ENCODE data around the gene ILK. TPM values are rescaled to one million over a fixed set of nuclear protein-coding genes. Genes with fewer than 3 reads are reported as not detected.

Gene ILK
- total RNA-seq, 1 experiment from 2014 or later, result 73.5 TPM

DNA sequence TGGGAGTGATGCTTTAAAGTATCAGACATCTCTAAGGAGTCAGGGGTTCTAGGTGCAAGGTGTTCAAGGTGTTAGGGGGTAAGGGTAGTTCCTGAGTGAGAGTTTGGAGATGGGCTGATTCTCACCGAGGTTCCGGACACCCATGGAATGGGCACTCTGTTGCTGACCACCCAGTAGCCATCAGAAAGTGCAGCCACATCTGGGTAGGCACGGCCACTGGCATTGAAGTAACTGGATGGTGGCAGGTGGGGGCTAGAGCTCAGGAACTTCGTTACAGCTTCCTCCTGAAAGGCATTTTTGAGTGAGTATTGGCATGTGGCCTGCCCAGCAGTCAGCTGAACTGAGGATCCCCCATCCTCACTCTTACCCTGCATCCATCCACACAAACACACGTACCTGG lies 11.5 kb downstream of the ILK start:
- Histone ChIP-seq H4K20me1 (ENCODE audit: insufficient read depth) (no peaks in the 10 kb centered on the region), H2AFZ (ENCODE audit: low read depth, low read length, poor library complexity, severe bottlenecking) (no peak overlapping the region), H3K79me2 (ENCODE audit: insufficient read depth, low read length) (peaks cover 28% of the 10 kb centered on the region), H3K9ac (ENCODE audit: low read length) (no peak overlapping the region), H3K4me2 (ENCODE audit: low read length) (no peak overlapping the region), H3K9me3 (ENCODE audit: control insufficient read depth in 1 of 2, insufficient read depth in 1 of 2, low read depth in 1 of 2, low read length in 2 of 2) (no peaks in the 10 kb centered on the region), H3K36me3 (ENCODE audit: control insufficient read depth in 1 of 2, insufficient read depth in 2 of 2, low read length in 2 of 2) (peaks cover 8 to 19% of the 10 kb centered on the region in 2 experiments; a peak in 3 of 4 replicates), H3K27ac (ENCODE audit: low read depth, low read length) (no peak overlapping the region), H3K9me2 (ENCODE audit: insufficient read depth) (no peaks in the 10 kb centered on the region), H3K4me3 (replicated peaks in 1 of 2; ENCODE audit: low read depth in 1 of 2, low read length in 2 of 2) (no peak overlapping the region), H3K4me1 (ENCODE audit: control insufficient read depth in 1 of 2, insufficient read depth in 2 of 2, low read length in 2 of 2) (peaks cover 12 to 39% of the 10 kb centered on the region in 2 experiments), H3K27me3 (ENCODE audit: insufficient read depth, low read length) (no peaks in the 10 kb centered on the region)
- ATAC-seq (no peak), DNase-seq (ENCODE audit: low read depth, low spot score) (no peak)
- TF ChIP-seq MAX (IDR thresholded peaks at IDR 0.05) (no peak), ELF1 (IDR thresholded peaks at IDR 0.05; ENCODE audit: borderline replicate concordance, low read depth) (no peak), FOSL1 (IDR thresholded peaks at IDR 0.05; ENCODE audit: low read depth) (no peak), POLR2AphosphoS5 (IDR thresholded peaks at IDR 0.05; ENCODE audit: low read depth, low read length) (no peak), POLR2A (IDR thresholded peaks at IDR 0.05; ENCODE audit: borderline replicate concordance, extremely low read depth, insufficient read depth, insufficient read length) (no peak)
- no TSS peak for BruUV-seq (replicated peaks)
- intact Hi-C loops (cut with micrococcal nuclease), result no loop called here
- ChIA-PET CTCF (no interaction called here), RAD21 (ENCODE audit: low non-redundant PET in 1 of 2, low total read pairs in 2 of 2, uncharacterized antibody in 2 of 2, unreplicated experiment in 2 of 2) (interaction anchor here in 1 of 2 experiments (0.5 kb wide), 1 partner anchor 684 kb away, joined by 3 read pairs; no protein-coding TSS in a partner anchor), POLR2A (no interaction called here)

DNA sequence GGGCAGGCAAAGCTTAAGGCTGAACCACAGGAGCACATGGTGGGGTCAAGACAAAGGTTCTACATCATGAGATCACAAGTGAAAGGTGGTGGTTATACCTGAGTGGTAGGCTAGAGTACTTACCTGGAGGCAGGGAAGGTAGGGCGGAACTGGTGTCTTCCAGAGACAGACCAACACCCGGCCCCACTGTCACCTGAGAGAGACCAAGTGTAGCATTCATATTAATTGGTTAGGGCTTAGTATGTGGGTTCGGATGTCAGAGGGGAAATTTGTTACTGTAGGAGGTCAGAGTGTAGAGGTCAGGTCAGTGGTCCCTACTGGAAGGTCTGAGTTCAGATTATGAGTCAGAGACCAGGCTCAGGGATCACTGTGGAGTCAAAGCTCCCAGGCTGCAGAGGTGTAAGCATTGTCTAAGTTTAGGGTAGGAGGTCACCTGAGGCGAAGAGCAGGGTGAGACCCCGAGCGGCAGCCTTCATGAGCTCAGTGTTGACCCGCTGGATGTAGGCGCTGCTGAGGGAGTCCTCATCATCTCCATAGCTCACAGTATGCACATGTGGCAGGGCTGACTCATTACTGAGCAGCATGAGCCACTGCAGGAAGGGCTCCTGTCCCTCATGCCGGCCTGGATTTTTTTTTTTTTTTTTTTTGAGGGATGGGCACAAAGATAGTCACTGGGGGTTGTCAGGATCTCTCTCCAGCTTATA lies 12.5 kb downstream of the ILK start:
- intact Hi-C loops (cut with micrococcal nuclease), result no loop called here
- Histone ChIP-seq H3K4me1 (ENCODE audit: control insufficient read depth in 1 of 2, insufficient read depth in 2 of 2, low read length in 2 of 2) (peaks cover 8 to 30% of the 10 kb centered on the region in 2 experiments), H3K9me3 (ENCODE audit: control insufficient read depth in 1 of 2, insufficient read depth in 1 of 2, low read depth in 1 of 2, low read length in 2 of 2) (no peaks in the 10 kb centered on the region), H3K27me3 (ENCODE audit: insufficient read depth, low read length) (no peaks in the 10 kb centered on the region), H2AFZ (ENCODE audit: low read depth, low read length, poor library complexity, severe bottlenecking) (no peak overlapping the region), H3K4me2 (ENCODE audit: low read length) (no peak overlapping the region), H3K27ac (ENCODE audit: low read depth, low read length) (no peak overlapping the region), H3K4me3 (replicated peaks in 1 of 2; ENCODE audit: low read depth in 1 of 2, low read length in 2 of 2) (no peak overlapping the region), H3K9ac (ENCODE audit: low read length) (no peak overlapping the region), H3K9me2 (ENCODE audit: insufficient read depth) (no peaks in the 10 kb centered on the region), H4K20me1 (ENCODE audit: insufficient read depth) (no peaks in the 10 kb centered on the region), H3K79me2 (ENCODE audit: insufficient read depth, low read length) (peaks cover 19% of the 10 kb centered on the region), H3K36me3 (ENCODE audit: control insufficient read depth in 1 of 2, insufficient read depth in 2 of 2, low read length in 2 of 2) (peaks cover 0 to 9% of the 10 kb centered on the region in 2 experiments; a peak in 1 of 4 replicates)
- BruUV-seq (replicated peaks), result no TSS peak
- DNase-seq (ENCODE audit: low read depth, low spot score) (no peak), ATAC-seq (no peak)
- RAD21 ChIA-PET (ENCODE audit: low non-redundant PET in 1 of 2, low total read pairs in 2 of 2, uncharacterized antibody in 2 of 2, unreplicated experiment in 2 of 2), result no interaction called here
- CTCF ChIA-PET, result no interaction called here
- POLR2A ChIA-PET, result no interaction called here
- no peak for TF ChIP-seq CEBPB (IDR thresholded peaks at IDR 0.05; ENCODE audit: low read depth)
- TF ChIP-seq FOSL1 (IDR thresholded peaks at IDR 0.05; ENCODE audit: low read depth), result no peak
- TF ChIP-seq SRF (IDR thresholded peaks at IDR 0.05; ENCODE audit: low read depth), result no peak
- TF ChIP-seq, protein P1, sequence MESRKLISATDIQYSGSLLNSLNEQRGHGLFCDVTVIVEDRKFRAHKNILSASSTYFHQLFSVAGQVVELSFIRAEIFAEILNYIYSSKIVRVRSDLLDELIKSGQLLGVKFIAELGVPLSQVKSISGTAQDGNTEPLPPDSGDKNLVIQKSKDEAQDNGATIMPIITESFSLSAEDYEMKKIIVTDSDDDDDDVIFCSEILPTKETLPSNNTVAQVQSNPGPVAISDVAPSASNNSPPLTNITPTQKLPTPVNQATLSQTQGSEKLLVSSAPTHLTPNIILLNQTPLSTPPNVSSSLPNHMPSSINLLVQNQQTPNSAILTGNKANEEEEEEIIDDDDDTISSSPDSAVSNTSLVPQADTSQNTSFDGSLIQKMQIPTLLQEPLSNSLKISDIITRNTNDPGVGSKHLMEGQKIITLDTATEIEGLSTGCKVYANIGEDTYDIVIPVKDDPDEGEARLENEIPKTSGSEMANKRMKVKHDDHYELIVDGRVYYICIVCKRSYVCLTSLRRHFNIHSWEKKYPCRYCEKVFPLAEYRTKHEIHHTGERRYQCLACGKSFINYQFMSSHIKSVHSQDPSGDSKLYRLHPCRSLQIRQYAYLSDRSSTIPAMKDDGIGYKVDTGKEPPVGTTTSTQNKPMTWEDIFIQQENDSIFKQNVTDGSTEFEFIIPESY (IDR thresholded peaks at IDR 0.05; ENCODE audit: extremely low read depth, insufficient replicate concordance, low read length), result no peak
- no peak for TF ChIP-seq POLR2AphosphoS5 (IDR thresholded peaks at IDR 0.05; ENCODE audit: low read depth, low read length)
- TF ChIP-seq, protein P2, sequence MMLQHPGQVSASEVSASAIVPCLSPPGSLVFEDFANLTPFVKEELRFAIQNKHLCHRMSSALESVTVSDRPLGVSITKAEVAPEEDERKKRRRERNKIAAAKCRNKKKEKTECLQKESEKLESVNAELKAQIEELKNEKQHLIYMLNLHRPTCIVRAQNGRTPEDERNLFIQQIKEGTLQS (IDR thresholded peaks at IDR 0.05), result no peak
- no peak for TF ChIP-seq CBX3 (IDR thresholded peaks at IDR 0.05; ENCODE audit: low read depth)
- no peak for TF ChIP-seq ZFX (IDR thresholded peaks at IDR 0.05)
- TF ChIP-seq JUND (IDR thresholded peaks at IDR 0.05), result no peak
- TF ChIP-seq ELF1 (IDR thresholded peaks at IDR 0.05; ENCODE audit: borderline replicate concordance, low read depth), result no peak
- no peak for TF ChIP-seq SP1 (IDR thresholded peaks at IDR 0.05; ENCODE audit: low read depth)
- no peak for TF ChIP-seq EZH2phosphoT487 (IDR thresholded peaks at IDR 0.05; ENCODE audit: borderline replicate concordance)
- TF ChIP-seq TCF7L2 (IDR thresholded peaks at IDR 0.05; ENCODE audit: borderline replicate concordance, extremely low read depth, insufficient read depth, insufficient read length), result no peak

Measured in HCT116 (cell line).